Activated CD4-positive, CD25-positive, alpha-beta regulatory T cell treated with anti-CD3 and anti-CD28 coated beads, Interleukin-2, amount 50 U/mL, for 16 hours (primary cell): ENCODE data around the gene MED13L.

Experiments
- DNase-seq: peaks from one replicate; pipeline ENCODE4 v3.0.0-alpha.2; 2020; ENCODE audit warnings: low read depth, low spot score

MED13L gene

GRCh38 chr12:116184763-116185162 lies 92.7 kb downstream of the MED13L start:
- DNase-seq = no peak

- no peak for DNase-seq
Observed at GRCh38 chr12:116183741-116184141, 93.8 kb downstream of the MED13L start.

- DNase-seq = no peak
Observed at GRCh38 chr12:116182359-116183063, 95.0 kb downstream of the MED13L start.

- DNase-seq = no peak
Observed at GRCh38 chr12:116180448-116180847, 97.0 kb downstream of the MED13L start.

- DNase-seq = no peak
Observed at GRCh38 chr12:116179384-116179783, 98.1 kb downstream of the MED13L start.

- no peak for DNase-seq
Observed at GRCh38 chr12:116177017-116177416, 100.5 kb downstream of the MED13L start.

GRCh38 chr12:116174904-116175303 lies 102.6 kb downstream of the MED13L start:
- DNase-seq = no peak

GRCh38 chr12:116174006-116174405 lies 103.5 kb downstream of the MED13L start:
- DNase-seq = no peak

- peak; percentile 10 for DNase-seq
Observed at GRCh38 chr12:116172224-116172849, 105.2 kb downstream of the MED13L start.

- no peak for DNase-seq
Observed at GRCh38 chr12:116171549-116171948, 105.9 kb downstream of the MED13L start.

- DNase-seq = no peak
Observed at GRCh38 chr12:116169071-116169470, 108.4 kb downstream of the MED13L start.

GRCh38 chr12:116166306-116166705 lies 111.2 kb downstream of the MED13L start:
- DNase-seq = no peak

- DNase-seq = no peak
Observed at GRCh38 chr12:116165036-116165425, 112.5 kb downstream of the MED13L start.

- no peak for DNase-seq
Observed at GRCh38 chr12:116164250-116165035, 113.0 kb downstream of the MED13L start.

GRCh38 chr12:116162071-116162470 lies 115.4 kb downstream of the MED13L start:
- DNase-seq = no peak

- DNase-seq = no peak
Observed at GRCh38 chr12:116161588-116161987, 115.9 kb downstream of the MED13L start.

GRCh38 chr12:116160883-116161458 lies 116.5 kb downstream of the MED13L start:
- DNase-seq = no peak

- no peak for DNase-seq
Observed at GRCh38 chr12:116160231-116160630, 117.3 kb downstream of the MED13L start.

- no peak for DNase-seq
Observed at GRCh38 chr12:116159593-116160200, 117.8 kb downstream of the MED13L start.

- DNase-seq = no peak
Observed at GRCh38 chr12:116159175-116159574, 118.3 kb downstream of the MED13L start.

- DNase-seq = no peak
Observed at GRCh38 chr12:116157845-116158267, 119.6 kb downstream of the MED13L start.

GRCh38 chr12:116156614-116157013 lies 120.9 kb downstream of the MED13L start:
- no peak for DNase-seq
